MG63 (cell line): ENCODE results near the gene WFIKKN2. TPM values are rescaled to one million over a fixed set of nuclear protein-coding genes. Genes with fewer than 3 reads are reported as not detected.
"Not testable (repeated sequence)": the region's sequence is repeated elsewhere in the genome, so short reads cannot be mapped to it uniquely, and the experiment has no call there.

Experiments used
- DNase-seq: peaks from one replicate; pipeline ENCODE4 v3.0.0-alpha.2; 2020
- H3K27me3 ChIP-seq: fragments of 250-450 bp; sonication (Bioruptor Pico); 2 replicates; pipeline ENCODE4 v1.5.1; 2020; ENCODE audit warnings: mild to moderate bottlenecking, moderate library complexity
- H3K36me3 ChIP-seq: fragments of 250-450 bp; sonication (Bioruptor Pico); 2 replicates; pipeline ENCODE4 v1.5.1; 2020; ENCODE audit warnings: mild to moderate bottlenecking, moderate library complexity
- H3K4me3 ChIP-seq: fragments of 250-450 bp; sonication (Bioruptor Pico); 2 replicates; pipeline ENCODE4 v1.5.1; 2020; ENCODE audit warnings: mild to moderate bottlenecking, moderate library complexity
- H3K9me3 ChIP-seq: fragments of 250-450 bp; sonication (Bioruptor Pico); 2 replicates; pipeline ENCODE4 v1.5.1; 2020; ENCODE audit warnings: mild to moderate bottlenecking, moderate library complexity
- total RNA-seq: library from RNA; depleted of rRNA; stranded (reverse); fragments of >200 nt; shearing (Covaris generic); gene quantifications from 2 replicates; pipeline ENCODE4 v1.2.3, GENCODE V29; 2014; ENCODE audit warnings: low replicate concordance; rRNA removed

WFIKKN2 gene
- total RNA-seq, 1 experiment from 2014 or later: not detected

DNA sequence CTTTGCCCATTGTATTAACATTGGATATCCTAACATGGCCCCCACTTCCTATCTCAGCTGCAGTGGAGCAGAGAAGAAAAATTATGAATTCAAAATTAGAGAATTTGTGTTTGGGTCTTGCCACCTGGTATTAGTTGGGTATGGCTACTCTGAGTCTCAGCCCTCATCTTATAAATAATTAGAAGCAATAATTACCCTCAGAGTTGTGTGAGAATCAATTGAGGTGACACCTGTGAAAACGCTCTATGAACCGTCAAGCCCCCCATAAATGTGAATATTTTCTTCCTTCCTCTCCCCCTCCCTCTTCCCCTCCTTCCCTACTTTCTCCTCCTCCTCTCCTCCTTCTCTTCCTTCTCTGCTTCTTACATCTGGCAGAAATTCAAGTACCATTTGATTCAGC, 39.7 kb downstream of the WFIKKN2 start:
- no peaks in the 10 kb centered on the region for H3K36me3 ChIP-seq
- DNase-seq: no peak
- H3K4me3 ChIP-seq: no peak overlapping the region
- no peaks in the 10 kb centered on the region for H3K27me3 ChIP-seq
- peaks cover 2% of the 10 kb centered on the region for H3K9me3 ChIP-seq

DNA sequence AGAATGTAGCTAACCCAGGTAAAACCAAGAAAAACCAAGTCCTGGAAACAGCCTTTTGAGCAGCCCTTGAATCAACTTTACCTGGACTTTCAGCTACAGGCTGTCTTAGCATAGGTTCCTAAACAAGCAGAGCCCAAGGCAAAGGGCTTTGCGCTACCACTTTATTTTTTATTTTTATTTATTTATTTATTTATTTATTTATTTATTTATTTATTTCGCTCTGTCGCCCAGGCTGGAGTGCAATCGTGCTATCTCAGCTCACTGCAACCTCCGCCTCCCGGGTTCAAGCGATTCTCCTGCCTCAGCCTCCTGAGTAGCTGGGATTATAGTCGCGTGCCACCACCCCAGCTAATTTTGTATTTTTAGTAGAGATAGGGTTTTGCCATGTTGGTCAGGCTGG, 41.7 kb downstream of the WFIKKN2 start:
- H3K27me3 ChIP-seq, H3K4me3 ChIP-seq, DNase-seq, H3K36me3 ChIP-seq, H3K9me3 ChIP-seq: not testable (repeated sequence)

DNA sequence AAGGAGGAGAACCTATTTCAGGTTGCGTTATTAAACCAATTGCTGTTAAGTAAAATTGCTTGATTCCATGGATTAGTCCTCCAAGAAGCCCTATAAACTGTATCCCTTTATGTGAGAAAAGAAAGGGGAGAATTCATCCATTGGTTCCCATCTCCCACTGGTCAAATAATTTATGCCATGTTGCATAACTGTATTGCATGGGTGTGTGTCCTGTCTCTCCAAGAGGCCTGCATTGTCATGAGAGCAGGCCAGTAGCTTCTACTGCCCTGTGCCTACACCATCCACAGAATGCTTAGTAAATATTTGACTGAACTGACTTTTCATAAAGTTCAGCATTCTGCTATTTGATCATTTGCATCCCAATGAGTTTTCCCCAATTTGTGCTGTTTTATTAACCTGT, 42.5 kb downstream of the WFIKKN2 start:
- H3K27me3 ChIP-seq: no peaks in the 10 kb centered on the region

DNA sequence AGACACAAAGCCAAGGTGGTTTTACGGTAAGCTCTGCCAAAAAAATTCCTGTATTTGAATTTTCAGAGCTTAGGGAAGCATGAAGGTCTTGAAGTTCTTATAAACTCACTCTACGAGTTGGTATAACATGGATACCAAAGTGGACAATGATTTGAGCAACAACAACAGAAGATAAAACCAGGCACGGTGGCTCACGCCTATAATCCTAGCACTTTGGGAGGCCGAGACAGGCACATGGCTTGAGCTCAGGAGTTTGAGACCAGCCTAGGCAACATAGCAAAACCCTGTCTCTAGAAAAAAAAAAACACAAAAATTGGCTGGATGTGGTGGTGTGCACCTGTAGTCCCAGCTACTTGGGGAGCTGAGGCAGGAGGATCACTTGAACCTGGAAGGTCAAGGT, 43.7 kb downstream of the WFIKKN2 start:
- H3K27me3 ChIP-seq: no peaks in the 10 kb centered on the region
- no peak for DNase-seq
- no peak overlapping the region for H3K4me3 ChIP-seq
- no peaks in the 10 kb centered on the region for H3K36me3 ChIP-seq
- peaks cover 4% of the 10 kb centered on the region for H3K9me3 ChIP-seq

More for the DNA sequence above, 42.5 kb downstream of the WFIKKN2 start:
- no peak for DNase-seq
- peaks cover 4% of the 10 kb centered on the region for H3K9me3 ChIP-seq
- no peak overlapping the region for H3K4me3 ChIP-seq
- no peaks in the 10 kb centered on the region for H3K36me3 ChIP-seq

DNA sequence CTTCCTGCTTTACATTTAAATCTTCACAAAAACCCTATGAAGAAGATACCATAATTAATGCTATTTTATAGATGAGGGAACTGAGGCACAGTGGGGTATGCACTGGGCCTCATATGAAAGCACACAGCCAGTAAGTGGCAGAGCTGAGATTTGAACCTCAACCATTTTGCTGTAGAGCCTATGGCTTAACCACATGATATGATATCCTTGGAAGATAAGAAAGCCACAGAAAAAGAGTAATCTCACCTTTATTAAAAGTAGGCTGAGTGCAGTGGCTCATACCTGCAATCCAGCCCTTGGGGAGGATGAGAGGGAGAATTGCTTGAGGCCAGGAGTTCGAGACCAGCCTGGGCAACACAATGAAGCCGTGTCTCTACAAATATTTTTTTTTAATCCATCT, 45.8 kb downstream of the WFIKKN2 start:
- Histone ChIP-seq H3K27me3 (no peaks in the 10 kb centered on the region), H3K36me3 (no peaks in the 10 kb centered on the region), H3K4me3 (no peak overlapping the region), H3K9me3 (peaks cover 4% of the 10 kb centered on the region)
- no peak for DNase-seq

DNA sequence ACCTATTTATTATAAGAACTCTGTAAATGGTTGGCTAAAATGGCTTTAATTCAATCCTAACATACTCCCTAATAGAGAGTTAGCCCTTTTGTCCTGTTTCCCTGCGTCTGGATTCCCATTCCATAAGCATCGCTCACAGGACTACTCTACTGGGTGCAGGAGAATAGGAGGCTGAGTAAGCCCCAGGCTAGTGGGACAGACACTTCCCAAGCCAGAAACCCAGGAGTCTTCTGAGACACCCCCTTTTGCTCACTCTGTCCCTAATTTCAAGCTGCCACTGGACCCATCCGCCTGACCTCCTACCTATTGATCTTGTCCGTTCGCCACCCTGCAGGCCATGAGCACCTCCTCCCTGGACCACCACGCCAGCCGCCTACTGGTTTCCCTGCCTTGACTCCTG, 47.5 kb downstream of the WFIKKN2 start:
- H3K36me3 ChIP-seq: no peaks in the 10 kb centered on the region
- peaks cover 4% of the 10 kb centered on the region for H3K9me3 ChIP-seq
- peak; percentile 49 for DNase-seq
- H3K27me3 ChIP-seq: no peaks in the 10 kb centered on the region
- H3K4me3 ChIP-seq: no peak overlapping the region

DNA sequence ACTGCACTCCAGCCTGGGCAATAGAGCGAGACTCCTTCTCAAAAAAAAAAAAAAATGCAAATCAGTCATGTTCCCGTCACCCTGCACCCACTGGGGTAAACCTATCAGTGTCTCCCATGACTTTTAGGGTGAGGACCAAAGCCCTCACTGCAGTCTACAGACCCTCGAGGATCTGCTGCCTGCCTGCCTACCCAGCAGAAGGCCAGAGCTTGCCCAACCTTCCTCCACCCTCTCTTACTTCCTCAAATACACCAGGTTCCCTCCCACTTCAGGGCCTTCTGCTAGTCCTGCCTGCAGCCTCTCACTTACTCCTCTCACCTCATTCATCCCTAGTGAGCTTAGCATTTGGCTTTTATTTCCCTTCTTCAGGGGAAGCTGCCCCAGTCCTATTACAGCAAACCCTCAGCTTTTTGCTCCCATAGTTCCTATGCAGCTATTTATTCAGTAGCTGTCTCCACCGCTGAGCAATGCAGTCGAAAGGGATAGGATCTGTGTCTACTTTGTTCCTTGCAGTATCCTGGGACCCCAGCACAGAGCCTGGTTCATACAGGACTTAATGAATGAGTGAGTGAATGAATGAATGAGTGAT, 48.6 kb downstream of the WFIKKN2 start:
- H3K27me3 ChIP-seq: no peaks in the 10 kb centered on the region
- H3K9me3 ChIP-seq: peaks cover 4% of the 10 kb centered on the region; the same call in 1 of the 2 replicates
- H3K4me3 ChIP-seq: no peak overlapping the region
- DNase-seq: no peak
- no peaks in the 10 kb centered on the region for H3K36me3 ChIP-seq

DNA sequence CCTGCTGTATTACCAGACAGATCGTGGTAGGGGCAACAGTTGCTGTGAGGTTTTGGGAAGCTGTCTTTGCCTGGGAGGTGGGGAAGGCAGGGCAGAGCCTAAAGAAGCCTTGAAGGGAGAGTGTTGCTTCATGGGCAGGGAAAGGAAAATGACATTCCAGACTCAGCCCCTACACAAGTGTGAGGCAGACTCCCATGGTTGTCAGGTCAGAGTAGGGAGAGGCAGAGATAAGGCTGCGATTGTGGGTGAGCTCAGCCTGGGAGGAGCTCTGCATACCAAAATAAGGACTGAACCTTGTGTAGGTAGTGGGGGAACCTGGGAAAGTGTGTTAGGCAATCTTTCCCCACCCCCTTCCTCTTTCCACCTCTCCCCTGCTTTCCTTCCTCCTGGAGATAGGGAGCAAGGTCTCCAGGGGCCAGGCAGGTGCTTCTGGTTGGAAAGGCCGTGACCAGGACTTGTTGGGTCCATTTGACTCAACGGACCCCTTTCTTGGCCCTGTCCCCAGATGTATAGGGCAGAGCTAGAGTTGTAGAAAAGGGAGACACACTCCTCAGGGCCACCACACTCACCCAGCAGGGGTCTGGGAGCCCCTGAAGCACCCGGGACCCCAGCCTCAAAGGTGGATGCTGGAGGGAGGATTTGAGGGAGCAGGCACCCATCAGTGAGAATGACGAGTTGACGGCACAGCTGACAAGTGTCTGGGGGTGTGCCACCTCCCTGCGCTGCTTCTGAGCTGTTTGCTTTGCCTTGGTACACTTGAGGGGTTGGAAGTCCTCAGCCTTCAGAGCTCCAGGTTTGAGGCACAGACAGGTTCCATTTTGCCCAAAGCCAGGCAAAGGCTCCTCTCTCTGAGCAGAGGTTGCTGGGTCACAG, 49.3 kb downstream of the WFIKKN2 start:
- H3K36me3 ChIP-seq: no peaks in the 10 kb centered on the region
- no peak overlapping the region for H3K4me3 ChIP-seq
- DNase-seq: no peak
- H3K9me3 ChIP-seq: peaks cover 4% of the 10 kb centered on the region; the same call in 1 of the 2 replicates
- H3K27me3 ChIP-seq: no peaks in the 10 kb centered on the region

DNA sequence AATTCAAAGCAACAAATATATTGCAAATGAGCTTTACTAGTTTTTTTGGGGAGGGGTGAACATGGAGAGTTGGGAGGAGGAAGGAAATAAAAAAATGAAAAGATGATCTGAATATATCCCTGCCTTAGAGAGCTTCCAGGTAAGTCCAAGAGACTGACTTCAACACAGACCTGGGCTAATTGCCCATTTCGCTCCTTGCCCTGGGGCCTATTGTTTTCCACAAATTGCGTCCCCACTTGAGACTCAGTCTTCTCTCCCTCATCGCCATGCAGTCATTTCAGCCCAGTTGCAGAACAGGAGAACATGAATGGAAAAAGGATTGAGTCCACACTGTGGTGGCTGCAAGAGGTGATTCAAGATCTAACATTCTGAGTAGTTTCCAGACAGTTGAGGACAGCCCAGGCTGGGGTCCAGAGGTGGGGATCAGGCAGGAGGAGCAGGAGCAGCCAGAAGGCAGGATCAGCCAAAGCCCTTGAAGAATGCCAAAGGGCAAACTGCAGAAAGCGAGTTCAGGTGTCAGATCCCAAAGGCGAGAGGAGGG, 52.4 kb downstream of the WFIKKN2 start:
- Histone ChIP-seq H3K4me3 (no peak overlapping the region), H3K27me3 (no peaks in the 10 kb centered on the region), H3K9me3 (no peaks in the 10 kb centered on the region), H3K36me3 (no peaks in the 10 kb centered on the region)
- no peak for DNase-seq

DNA sequence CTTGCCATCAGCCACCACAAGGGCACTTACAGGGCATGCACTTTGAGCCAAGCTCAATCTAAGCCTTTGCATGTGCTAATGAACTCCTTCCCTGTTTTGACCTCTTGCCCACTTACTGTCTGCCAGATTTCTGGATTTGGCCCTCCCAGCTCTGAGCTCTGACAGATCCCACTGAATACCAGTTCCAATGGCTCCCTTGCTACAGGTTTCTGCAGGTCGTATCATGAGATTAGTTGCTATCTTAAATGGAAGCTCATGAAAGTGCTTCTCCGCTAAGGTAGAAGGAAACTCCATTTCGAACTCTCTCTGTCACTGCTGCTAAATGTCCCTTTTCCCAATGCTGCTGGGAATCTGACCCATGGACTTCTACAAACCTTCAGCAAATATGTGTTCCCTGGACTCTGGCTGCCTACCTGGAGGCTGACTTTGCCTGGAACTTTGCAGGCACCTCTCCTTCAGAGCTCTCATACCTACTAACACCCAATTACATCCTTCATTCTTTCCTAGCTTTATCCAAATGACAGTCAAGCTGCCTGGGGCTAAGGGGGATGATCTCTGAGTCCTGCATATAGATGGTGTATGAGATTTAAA, 54.2 kb downstream of the WFIKKN2 start:
- no peaks in the 10 kb centered on the region for H3K27me3 ChIP-seq
- no peak for DNase-seq
- H3K4me3 ChIP-seq: no peak overlapping the region
- H3K36me3 ChIP-seq: no peaks in the 10 kb centered on the region
- H3K9me3 ChIP-seq: no peaks in the 10 kb centered on the region

DNA sequence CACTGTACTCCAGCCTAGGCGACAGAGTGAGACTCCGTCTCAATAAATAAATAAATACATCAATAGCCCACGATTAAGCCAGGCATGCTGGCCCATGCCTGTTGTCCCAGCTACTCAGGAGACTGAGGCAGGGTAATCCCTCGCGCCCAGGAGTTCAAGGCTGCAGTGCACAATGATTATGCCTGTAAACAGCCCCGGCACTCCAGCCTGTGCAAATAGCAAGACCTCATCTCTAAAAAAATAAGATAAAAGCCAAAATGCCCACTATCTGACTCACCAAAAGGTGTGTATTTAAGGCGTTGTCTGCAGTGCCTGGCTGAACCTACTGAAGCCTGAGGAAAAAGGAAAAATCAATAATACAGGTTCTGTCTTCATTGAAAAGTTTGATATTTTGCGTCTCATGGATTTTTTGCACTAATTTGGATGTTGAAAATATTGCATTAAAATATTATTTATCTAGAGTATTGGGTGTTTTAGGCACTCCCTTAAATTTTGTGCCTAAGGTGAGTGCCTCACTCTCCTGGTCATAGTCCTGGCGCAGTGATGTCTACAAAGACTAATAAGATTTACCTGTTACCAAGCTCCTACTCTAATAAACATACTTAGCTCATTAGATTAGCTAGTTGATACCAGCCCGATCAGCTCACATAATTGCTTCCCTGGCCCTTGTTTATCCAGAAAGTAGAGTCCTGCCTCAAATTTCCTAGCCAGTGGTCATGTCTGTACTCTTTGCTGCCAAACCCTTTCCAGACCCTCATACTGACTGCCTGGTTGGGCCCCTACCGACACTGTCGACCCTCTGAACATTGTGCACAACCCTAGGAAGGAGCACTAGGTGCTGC, 55.5 kb downstream of the WFIKKN2 start:
- H3K9me3 ChIP-seq: no peaks in the 10 kb centered on the region
- no peak overlapping the region for H3K4me3 ChIP-seq
- no peak for DNase-seq
- H3K27me3 ChIP-seq: no peaks in the 10 kb centered on the region
- H3K36me3 ChIP-seq: no peaks in the 10 kb centered on the region

DNA sequence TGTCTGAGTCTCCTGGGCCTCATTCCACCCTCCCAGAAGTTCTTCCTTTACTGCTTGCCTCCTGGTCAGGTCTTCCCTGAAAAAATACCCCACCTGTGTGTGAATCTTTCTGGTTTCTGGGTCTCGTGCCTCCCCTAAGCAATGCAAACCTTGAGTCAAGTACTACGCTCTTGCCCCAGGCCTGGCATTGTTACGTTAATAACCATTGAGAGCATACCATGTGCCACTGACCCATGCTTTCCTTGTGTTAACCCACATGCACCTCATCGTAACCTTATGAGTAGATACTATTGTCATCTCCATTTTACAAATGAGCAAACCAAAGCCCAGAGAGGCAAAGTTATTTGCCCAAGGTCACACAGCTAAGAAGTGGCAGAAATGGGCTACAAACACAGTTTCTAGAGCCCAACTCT, 56.2 kb downstream of the WFIKKN2 start:
- Histone ChIP-seq H3K36me3 (no peaks in the 10 kb centered on the region), H3K4me3 (no peak overlapping the region), H3K9me3 (no peaks in the 10 kb centered on the region), H3K27me3 (no peaks in the 10 kb centered on the region)
- no peak for DNase-seq

Other genes starting within 250 kb of the WFIKKN2 start
- 0.17 and 2.0 TPM in 2 replicates for gene ABCC3, start 200.7 kb upstream of the WFIKKN2 start, total RNA-seq
- gene ANKRD40, start 127.7 kb upstream of the WFIKKN2 start, total RNA-seq: 34.8 and 42.5 TPM in 2 replicates
- gene LUC7L3, start 116.0 kb upstream of the WFIKKN2 start, total RNA-seq: 18.1 and 136 TPM in 2 replicates
- gene ANKRD40CL, start 68.1 kb upstream of the WFIKKN2 start, total RNA-seq: not detected in 2 replicates
- gene TOB1, start 30.8 kb downstream of the WFIKKN2 start, total RNA-seq: 16.0 and 17.5 TPM in 2 replicates